Measurements from ENCODE around the gene C11orf54.

DNA sequence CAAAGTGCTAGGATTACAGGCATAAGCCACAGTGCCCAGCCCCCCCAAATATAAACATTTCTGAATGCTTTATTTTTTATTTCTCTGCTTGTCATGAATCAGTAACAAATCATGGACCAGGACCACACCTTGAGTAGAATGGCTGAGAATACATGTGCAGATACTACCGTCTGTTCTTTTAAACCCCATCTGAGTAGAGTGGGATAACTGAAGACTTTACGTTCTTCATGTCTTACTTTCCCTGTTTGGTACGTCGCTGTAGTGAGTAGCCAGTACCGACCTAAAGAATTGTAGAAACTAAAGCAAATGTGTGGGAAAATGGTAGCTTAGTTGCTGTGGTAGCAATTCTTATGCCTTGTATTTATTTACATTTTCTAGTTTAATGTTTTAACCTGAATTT, 72.5 kb downstream of the C11orf54 start:
- TF ChIP-seq EZH2 (IDR thresholded peaks at IDR 0.05; ENCODE audit: low read length, missing control alignments) (no peak), CTCF (conservative IDR thresholded peaks at IDR 0.05 in 1 of 2, IDR thresholded peaks at IDR 0.05 in 1 of 2; ENCODE audit: low read depth in 1 of 2, low read length in 2 of 2) (no peak)
